GM21529 (cell line): ENCODE results near the gene MYEOV.

Experiments
- ATAC-seq: cut with Tn5 transposase; IDR thresholded peaks from one replicate; pipeline ENCODE4 v1.9.1; 2021; ENCODE audit not compliant: unreplicated experiment

Gene MYEOV

DNA sequence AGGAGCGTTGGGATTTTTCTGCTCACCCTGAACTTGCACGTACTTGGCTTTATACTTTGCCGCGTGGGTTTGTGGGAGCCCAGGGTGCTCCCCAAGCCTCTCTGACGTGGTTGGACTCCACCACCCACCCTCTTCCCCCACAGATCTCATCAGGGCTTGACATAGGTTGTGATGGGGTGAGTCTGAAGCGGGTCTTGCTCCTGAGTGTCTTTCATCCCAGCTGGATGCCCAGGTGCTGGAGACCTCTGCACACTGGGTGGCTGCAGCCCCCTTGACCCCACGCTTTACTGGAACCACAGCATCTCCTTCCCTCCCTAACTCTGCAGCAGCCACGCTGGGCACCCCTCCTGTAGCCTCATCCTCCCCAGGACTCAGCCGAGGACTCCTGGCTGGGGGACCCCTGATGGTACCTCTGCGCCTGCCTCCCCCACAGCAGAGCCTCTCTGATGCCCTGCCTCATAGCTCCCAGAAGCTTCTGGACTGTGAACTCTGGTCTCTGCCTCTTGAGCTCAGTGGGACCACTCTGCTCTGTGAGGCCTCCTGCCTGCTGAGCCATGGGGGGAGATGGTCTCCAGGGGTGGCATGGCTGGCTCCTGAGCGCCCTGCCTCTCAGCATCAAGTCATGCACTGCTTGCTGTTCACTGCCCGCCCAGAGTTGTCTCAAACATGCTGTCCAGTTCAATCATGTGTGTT, 45.2 kb downstream of the MYEOV start:
- no peak for ATAC-seq

DNA sequence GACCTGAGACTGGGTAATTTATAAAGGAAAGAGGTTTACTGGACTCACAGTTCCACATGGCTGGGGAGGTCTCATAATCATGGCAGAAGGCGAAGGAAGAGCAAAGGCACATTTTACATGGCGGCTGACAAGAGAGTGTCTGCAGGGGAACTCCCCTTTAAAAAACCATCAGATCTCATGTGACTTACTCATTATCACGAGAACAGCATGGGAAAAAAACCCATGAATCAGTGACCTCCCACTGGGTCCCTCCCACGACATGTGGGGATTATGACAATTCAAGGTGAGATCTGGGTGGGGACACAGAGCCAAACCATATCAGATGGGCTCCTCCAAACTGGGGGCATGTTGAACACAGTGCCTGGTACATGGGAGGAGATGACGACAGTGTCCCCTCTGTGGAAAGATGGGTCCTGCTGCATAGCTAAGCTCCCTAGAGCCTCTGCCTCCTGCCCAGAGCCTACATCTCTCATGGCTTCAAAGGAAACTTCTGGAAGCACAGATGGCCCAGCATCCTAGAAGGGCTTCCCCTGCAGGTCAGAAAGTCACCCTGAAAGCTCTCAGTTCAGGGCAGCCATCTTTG, 46.1 kb downstream of the MYEOV start:
- ATAC-seq = no peak

DNA sequence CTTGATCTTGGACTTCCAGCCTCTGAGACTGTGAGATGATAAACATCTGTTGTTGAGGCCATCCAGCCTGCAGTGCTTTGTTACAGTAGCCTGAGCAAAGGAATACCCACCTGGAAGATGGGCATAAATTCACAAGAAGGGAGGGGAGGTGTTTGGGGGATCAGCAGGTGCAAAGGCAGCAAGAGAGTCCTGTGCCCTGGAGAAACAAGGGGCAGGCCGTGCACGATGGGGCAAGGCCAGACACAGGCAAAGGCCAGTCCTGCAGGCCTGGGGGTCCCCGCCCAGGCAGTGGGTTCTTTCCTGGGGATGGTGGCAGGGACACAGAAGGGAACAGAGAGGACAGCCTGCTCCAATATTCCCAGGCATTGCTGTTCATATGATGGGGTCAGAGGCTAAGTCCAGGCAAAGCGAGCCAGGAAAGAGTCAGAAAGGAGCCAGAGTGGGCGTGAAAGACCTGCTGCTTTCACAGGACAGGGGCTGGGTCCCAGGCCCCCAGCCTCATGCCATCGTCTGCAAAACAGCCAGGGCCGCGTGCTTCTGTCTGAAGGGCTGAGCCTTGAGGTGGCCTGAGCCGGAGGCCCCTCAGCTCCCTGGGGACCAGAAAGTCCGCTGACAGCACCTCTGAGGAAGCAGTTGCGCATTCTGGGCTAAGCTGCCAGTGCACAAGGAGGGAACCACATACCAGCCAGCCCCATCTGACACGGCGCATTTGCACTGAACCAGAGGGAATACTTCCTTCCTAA, 48.8 kb downstream of the MYEOV start:
- no peak for ATAC-seq

DNA sequence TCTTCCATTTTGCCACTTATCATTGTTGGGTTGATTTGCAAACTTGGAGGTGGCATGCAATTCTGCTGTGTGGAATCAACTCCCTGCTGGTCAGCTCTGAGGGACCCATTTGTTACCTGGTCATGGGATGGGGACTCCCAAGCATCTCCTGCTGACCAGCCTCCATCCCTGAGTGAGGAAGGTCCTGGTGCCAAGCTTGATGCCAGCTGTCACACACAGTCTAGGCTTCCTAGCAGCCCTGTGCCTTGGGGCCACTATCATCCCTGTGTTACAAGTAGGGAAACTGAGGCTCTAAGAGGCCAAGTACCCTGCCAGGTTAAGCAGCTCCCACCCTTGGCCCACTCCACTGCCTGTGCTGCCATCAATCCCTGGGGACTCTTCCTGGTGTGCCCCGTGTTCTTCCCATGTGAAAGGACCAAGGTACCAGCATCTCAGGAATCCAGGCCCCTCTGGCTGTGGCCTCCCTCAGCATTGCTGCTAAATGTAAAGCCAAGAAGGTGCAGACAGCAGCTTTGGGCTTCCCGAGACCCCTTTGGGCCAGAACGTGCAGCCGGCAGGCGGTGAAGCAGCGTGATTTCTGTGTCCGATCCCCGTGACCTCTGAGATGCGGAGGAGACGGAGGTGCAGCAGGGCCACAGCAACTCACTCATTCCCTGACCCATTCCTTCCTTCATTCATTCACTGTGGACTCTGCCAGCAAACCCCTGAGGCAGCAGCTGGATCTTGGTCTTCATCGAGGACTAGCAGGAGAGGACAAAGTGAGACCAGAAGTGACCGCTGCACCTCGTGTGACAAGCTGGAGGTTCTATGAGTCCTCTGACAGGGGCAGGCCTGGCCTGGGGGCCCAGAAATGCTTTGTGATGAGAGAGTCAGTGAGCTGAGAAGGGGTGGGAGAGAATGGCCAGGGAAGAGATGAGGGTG, 49.7 kb downstream of the MYEOV start:
- no peak for ATAC-seq

DNA sequence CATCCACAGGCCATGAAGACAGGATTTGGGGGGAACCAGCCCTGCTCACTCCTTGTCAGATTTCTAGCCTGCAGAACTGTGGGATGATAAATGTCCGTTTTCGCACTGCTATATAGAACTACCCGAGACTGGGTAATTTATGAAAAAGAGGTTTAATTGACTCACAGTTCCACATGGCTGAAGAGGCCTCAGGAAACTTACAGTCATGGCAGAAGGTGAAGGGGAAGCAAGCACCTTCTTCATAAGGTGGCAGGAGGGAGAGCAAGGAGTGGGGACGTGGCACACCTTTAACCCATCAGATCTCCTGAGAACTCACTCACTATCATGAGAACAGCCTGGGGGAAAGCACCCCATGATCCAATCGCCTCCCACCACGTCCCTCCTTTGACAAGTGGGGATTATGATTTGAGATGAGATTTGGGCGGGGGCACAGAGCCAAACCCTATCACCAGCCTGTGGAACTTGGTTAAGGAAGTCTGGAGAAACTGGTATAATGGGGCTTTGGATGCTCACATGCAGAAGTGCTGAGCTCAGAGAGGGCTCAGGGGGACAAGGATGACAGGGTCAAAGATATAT, 50.7 kb downstream of the MYEOV start:
- no peak for ATAC-seq
